Measurements from ENCODE around the gene SAA4.
"Not testable (repeated sequence)": the region's sequence is repeated elsewhere in the genome, so short reads cannot be mapped to it uniquely, and the experiment has no call there.

- not testable (repeated sequence) for TF ChIP-seq CTCF, POLR2A, EP300 (IDR thresholded peaks at IDR 0.05)
Measured at GRCh38 chr11:18269252-18269651, 32.6 kb upstream of the SAA4 start.

All from gastroesophageal sphincter (tissue), 3 donors.